Lung microvascular endothelial cell (primary cell): ENCODE results near the gene EMD. TPM values are rescaled to one million over a fixed set of nuclear protein-coding genes. Genes with fewer than 3 reads are reported as not detected.
"Not testable (repeated sequence)": the region's sequence is repeated elsewhere in the genome, so short reads cannot be mapped to it uniquely, and the experiment has no call there.

Experiments
- DNase-seq, 2 donors: peaks; one replicate each; pipeline versions ENCODE4 v3.0.0 to v3.0.0-alpha.2; 2010; ENCODE audit warnings: low read depth in 2 of 2
- total RNA-seq: library from RNA; depleted of rRNA; stranded (reverse); fragments of >200 nt; gene quantifications from 2 replicates; pipeline ENCODE4 v1.2.1, GENCODE V29; 2014

The EMD gene
- total RNA-seq, 1 donor from 2014 or later = 14.5 TPM

DNA sequence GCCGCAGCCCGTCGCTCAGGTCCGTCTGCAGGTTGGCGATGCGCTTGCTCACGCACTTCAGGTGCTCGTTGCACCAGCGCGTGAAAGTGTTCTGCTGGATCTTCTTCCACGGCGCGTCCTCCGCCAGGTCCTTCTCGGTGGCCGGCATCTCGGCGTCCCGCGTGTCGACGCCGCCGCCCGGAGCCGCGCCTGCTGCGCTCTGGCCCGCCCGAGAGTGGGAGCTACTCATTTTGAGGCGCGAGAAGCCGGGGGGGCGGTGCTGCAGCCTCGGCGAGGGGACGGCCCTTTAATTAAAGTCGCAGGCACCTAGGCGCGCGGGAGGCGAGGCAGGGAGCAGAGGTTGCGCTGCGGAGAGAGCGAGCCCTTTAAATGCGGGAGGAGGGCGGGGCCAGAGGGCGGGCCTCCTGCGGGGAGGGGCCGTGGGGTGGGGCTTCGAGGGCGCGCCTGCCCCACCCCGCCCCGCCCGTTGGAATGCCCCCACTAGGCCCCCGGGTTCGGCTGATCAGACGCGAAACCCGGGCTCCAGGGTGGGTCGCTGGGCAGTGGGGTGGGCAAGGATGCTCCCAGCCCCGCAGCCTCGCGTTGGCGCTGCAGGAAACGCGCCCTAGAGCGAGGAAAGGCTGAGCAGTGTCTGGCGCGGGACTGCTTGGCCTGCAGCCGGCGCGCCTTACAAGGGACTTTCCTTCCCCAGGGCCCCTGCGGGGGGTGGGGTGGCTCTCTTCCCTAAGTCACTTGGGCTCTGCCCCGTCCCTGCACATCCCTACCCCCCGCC, 7.9 kb upstream of the EMD start:
- DNase-seq = peak; percentile 94 to 95

DNA sequence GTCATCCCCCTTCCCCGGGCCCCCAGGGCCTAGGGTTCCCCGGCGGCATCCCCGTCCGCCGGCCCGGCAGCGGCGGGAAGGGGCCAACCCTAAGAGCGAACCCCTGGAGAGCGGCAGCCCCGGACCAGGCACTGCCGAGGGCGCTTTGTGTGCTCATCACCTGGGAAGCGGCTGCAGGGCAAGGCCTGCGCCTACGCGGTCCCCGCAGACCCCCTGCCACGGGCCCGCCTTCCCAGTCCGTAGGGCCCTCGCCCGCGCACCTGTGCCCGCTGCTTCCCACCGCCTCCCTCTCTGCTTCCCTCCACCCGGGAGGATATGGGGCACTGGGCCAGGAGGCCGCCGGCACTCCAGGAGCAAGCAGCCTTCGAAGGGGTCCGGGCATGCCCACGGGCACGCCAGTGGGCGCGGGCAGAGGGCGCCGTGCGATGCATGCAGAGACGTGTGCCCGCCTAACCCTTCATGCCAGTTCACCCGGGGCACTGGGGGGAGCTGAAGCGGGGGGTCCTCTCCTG, 7.2 kb upstream of the EMD start:
- no peak for DNase-seq

DNA sequence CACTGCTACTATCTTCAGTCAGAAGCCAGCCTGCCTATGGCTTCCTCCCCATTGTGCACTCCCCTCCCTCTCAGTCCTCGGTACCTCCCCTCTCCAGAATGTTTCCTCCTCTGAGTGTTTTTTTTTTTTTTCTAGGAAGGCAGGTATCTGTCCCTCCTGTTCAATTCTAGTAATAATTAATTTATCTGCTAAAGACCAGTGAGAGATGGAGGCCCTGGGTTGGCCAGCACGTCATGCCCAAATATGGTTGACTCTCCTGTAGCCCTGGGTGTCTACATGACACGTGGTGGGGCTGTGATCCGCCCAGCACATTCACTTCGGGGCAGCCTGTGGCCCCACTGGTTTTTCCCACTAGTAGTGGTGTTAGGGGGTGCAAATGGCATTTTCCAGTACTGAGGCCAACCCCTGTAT, 6.5 kb upstream of the EMD start:
- DNase-seq = no peak

DNA sequence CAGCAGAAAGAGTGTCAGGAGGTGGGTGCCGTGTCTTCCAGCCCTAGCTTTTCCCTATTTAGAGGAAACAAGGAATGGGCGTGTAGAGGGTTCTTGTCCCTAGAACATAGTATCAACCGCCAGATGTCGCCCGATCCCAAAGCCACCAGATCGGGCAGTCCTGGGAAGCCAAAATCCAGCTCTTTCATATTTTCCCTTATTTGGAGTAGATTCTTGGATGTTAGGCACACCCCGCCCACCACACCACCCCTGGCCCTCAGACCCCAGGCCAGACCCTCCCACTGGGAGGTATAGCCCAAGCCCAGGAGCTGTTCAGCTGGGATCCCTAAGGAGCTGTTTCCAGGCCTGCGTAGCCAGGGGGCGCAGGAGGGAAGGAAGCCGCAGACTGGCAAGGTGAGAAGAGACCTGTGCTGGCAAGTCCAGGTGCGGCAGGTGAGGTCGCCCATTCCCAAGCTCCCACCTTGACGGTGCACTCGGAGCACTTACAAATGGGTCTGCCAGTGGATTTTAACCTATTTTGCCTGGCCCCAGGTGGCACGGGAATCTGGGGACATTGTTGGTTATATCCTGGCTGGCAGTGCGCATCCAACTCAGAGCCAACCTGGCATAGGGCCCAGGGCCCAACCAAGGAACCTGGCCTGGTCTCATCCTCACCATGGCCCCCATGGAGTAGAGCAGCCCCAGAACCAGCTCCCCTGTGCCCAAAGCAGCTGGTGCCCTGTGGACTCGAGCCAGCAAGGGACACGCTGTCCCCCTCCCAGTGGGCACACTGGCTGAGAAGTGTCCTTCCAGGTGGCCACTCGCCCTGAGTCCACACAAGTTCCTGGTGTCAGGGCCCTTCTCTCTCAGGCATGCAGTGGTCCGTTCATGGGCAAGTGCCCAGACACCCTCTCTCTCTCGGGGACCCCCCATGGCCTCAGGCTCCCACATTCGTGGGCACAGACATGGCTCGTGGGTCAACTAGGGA, 5.5 kb upstream of the EMD start:
- peak; percentile 72 to 73 for DNase-seq

DNA sequence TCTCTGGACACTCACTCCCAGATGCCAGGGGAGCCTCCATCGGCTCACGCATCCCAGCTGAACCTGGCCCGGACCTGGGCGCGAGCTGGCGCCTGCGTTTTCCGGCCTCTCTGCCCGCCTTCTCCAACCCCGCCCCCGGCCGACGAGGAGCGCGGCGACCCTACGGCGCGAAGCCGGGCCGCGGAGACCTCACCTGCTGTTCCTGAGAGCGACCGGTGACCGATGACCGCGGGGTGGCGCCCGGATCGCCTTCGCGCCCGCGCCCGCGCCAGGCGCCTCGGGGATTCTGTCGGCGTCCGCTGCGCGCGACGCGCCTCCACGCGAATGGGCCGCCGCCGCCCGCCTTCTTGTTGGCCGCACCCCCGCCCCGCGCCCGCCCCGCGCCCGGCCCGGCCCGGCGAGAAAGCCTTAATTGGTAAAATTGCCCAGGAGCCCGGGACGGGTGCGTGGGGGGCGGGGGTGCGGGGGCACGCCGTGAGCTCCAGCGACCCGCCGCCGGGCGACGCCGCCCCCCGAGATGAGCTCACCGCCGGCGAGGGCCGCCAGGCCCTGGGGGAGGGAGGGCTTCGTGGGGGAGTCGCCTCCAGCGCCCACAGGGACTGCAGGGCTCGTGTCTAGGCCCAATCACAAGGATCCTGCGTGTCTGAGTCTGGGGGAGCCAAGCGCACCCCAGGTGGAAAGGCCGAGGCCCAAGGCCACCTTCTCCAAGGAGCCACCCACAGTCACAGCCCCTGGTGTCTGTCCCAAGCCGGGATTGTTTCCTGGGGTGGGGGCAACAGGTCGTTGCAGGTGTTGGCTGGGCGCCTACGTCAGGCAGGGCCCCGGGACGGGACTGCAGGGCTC, 4.6 kb upstream of the EMD start, which contains the start of gene FLNA:
Gene FLNA (minus strand): TSS at position 322 of the 843 bp plus-strand sequence. CDS start 3,389 bp downstream, outside the sequence.
- no peak for DNase-seq

DNA sequence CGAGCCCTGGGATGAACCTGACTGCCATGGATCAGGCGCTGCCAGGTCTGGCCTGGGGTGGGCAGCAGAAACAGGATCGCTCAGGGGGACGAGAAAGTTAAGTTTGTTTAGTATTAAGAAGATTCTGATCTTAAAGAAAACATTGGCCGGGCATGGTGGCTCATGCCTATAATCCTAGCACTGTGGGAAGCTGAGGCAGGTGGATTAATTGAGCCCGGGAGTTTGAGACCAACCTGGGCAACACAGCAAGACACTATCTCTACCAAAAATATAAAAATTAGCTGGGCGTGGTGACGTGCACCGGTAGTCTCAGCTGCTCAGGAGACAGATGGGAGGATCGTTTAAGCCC, 4.0 kb upstream of the EMD start:
- no peak for DNase-seq

DNA sequence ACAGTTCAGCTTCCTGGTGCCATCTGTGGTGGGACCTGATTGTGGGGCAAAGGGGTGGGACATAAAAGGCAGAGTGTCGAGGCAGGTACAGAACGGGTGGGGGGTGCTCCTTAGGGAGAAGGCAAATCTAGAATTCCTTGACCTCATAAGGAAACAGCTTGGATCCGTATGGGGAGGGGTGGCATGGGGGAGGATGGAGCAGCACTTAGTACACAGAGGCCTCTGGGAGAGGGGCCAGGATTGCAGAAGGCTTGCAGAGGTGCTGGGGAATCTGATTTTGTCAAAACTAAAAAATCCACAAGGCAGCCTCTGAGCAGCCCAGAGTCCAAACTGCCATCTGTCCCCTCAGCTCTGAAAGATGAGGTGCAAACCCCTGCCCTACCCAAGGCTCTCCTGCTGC, 2.3 kb upstream of the EMD start:
- DNase-seq = no peak

DNA sequence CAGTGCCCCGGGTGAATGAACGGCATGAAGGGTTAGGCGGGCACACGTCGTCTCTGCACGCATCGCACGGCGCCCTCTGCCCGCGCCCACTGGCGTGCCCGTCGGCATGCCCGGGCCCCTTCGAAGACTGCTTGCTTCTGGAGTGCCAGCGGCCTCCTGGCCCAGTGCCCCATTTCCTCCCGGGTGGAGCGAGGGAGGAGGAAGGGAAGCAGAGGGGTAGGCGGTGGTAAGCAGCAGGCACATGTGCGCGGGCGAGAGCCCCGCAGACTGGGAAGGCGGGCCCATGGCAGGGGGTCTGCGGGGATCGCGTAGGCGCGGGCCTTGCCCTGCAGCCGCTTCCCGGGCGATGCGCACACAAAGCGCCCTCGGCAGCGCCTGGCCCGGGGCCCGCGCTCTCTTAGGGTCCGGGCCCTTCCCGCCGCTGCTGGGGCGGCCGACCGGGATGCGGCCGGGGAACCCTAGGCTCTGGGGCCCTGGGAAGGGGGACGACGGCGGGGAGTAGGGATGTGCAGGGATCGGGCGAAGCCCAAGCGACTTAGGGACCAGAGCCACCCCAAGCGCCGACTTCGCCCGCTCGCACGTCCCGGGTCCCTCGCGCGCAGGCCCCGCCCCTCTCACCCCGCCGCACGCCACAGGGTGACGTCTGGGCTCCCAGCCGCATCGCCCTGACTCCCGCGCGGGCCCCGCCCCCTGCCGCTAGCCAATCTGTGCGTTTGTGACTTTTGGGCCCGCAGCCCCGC, 866 bp upstream of the EMD start:
- DNase-seq = peak; percentile 29 to 34

DNA sequence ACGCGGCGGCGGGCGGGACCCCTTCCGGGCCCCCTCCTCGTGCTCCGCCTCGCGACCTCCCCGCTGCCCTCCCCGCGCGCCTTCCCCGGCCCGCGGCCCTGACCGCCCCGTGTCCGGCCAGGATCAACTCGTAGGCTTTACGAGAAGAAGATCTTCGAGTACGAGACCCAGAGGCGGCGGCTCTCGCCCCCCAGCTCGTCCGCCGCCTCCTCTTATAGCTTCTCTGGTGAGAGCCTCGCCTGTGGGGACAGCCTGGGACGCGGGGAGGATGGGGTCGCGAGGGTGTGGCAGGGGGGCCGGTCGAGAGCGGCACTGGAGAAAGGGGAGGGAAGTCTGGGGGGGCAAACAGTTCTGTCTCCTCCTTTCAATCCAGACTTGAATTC, 465 bp downstream of the EMD start:
- DNase-seq = peak in 1 of 2 donors; percentile 23

DNA sequence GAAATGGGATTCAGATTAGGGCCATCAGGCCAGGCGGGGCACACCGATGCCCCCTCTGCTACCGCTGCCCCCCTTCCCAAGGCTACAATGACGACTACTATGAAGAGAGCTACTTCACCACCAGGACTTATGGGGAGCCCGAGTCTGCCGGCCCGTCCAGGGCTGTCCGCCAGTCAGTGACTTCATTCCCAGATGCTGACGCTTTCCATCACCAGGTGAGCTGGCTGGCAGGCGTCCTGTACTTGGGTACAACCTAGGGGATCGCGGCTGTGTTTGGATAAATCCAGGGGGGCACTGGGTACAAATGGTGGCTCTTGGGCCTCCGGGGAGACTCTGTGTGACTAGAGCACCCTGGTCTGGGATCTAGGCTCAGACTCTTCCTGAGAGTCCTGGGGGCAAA, 1.1 kb downstream of the EMD start:
- DNase-seq = peak in 1 of 2 donors; percentile 35

DNA sequence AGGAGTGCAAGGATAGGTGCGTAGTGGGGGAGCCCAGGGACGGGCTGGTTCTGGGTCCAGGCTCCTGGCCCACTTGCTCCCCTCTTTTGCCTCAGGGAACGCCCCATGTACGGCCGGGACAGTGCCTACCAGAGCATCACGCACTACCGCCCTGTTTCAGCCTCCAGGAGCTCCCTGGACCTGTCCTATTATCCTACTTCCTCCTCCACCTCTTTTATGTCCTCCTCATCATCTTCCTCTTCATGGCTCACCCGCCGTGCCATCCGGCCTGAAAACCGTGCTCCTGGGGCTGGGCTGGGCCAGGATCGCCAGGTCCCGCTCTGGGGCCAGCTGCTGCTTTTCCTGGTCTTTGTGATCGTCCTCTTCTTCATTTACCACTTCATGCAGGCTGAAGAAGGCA, 1.7 kb downstream of the EMD start:
- DNase-seq = no peak

DNA sequence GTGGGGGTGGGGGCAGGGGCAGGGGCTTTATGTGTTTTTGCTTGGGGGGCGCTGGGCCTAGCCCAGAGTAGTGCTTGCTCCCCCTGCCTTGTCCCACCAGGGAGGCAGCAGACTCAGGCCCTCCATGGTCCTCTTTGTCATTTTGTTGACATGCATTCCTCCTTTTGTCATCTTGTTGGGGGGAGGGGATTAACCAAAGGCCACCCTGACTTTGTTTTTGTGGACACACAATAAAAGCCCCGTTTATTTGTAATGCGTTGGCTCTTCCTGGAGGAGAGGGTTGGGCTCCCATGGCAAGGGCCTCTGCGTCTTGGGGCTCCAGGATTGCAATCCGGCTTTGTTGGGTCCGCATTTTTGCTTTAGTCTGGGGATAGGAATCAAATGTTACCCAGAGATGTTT, 2.2 kb downstream of the EMD start:
- no peak for DNase-seq

DNA sequence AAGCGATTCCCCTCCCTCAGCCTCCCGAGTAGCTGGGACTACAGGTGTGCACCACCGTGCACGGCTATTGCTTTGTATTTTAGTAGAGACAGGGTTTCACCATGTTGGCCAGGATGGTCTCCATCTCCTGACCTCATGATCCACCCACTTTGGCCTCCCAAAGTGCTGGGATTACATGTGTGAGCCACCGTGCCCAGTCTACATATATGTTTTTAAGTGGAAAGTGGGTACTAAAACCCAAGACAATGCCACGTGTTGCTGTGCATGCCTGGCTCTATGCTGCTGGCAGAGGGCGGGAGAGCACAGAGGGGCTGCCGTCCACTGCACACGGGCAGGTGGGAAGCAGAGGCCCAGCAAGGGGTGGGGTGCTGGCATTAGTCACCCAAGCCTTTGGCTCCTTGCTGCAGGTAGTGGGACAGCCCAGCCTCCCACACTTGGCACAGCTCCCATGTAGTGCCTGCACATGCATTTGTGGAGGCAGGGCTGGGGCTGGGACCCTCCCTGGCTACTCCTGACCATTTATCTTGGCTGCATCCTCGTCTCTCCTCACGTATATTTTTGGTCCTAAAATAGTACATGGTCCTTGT, 3.5 kb downstream of the EMD start:
- no peak for DNase-seq

DNA sequence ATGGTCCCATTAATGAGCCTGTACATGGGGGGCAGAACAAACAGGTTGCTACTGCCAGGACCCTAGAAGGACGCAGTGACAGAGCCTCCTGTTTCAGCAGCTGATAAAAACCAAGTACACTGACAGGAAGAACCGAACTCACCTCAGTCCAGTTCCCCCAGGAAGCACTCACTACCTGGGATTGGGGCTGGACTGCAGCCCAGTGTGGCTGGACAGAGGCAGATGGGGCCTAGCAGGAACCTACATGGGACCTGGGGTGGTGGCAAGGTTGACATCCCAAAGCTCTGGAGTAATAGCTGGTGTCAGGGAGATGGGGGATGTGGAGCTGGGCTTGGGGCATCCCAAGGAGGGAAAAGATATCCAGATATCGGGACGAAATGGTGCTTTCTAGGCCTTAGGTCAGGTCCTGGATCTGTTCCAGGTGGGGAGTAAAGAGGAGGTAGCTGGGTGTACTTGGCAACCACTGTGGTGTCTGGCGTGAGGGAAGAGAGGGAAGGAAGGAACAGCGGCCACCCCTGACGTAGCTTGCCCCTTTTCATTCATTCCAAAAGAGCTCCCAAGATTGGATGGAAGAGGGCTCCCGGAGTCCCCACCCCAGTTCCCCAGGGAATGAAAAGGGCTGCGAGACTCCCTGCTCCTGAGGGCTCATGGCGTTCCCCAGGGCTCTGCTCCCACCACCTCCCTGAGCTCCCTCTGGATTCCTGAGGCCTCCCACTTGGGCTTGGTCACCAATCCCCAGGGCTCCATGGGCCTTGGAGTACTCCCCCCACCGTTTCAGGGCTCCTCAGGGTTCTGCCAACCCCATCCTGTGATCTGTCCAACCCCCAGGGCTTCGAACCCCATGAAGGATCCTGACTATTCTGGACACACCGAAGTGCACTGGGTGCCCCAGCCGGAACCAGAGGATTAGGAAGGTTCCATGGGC, 4.5 kb downstream of the EMD start:
- DNase-seq = no peak

DNA sequence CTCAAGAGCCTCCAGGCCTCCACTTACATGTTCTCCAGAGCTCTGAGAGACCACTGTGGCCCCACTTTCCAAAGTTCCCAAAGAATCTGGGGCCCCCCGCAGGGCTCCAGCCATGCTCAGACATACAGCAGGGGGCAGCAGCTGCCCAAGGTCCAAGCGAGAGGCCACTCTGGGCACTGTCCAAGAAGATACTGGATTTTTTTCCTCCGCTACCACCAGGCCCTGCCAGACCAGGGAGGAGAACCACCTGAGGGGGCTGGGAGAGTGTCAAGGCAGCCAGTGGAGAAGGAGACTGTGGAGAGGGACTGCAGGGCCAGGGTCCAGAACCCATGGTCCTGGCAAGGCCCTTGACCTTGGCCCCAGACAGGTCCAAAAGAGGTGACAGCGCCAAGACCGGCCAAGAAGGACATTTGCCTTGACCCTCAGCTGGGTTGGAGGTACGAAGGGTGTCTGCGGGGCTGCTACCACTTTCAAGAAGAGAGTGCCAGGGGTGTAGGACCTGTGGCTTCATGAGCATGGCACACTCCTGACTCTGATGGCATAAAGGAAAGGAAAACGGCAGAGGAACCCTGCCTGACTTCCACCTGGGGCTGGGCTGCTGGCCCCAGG, 5.3 kb downstream of the EMD start:
- peak; percentile 38 to 49 for DNase-seq

DNA sequence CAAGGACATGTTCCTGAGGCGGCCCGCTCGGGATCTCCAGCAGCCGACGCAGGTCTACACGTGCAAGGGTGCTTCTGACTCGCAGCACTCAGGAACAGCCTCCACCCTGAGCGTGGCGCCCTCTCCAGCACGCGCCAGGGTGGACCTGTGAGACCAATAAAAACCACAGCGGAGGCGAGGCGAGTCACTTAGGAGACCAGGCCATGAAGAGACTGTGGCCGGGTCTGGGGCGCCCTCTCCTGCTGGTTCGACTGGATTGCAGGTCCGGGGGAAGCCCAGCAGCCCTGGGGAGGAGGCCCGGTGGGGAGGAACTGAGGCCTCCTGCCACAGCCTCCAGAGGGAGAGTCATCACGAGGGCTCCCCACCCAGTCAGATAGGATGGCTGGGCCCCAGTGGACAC, 9.0 kb downstream of the EMD start:
- not testable (repeated sequence) for DNase-seq

DNA sequence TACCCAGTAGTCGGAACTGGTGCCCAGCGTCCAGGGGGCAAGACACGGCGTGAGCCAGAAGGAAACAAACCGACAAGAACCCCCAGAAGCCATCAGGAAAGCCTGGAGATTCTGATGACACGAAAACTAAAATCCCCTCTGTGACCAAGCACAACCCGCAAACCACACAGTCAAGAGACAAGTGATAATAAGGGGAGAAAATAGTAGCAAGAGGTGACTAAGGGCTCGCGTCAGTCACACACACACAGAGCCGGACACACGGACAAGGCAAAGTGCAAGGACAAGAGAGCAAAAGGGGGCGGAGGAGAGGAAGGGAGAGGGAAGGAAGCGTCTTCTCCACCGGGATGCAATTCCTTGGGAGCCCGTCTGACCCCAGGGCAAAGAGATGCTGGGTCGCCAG, 9.6 kb downstream of the EMD start:
- DNase-seq = not testable (repeated sequence)

DNA sequence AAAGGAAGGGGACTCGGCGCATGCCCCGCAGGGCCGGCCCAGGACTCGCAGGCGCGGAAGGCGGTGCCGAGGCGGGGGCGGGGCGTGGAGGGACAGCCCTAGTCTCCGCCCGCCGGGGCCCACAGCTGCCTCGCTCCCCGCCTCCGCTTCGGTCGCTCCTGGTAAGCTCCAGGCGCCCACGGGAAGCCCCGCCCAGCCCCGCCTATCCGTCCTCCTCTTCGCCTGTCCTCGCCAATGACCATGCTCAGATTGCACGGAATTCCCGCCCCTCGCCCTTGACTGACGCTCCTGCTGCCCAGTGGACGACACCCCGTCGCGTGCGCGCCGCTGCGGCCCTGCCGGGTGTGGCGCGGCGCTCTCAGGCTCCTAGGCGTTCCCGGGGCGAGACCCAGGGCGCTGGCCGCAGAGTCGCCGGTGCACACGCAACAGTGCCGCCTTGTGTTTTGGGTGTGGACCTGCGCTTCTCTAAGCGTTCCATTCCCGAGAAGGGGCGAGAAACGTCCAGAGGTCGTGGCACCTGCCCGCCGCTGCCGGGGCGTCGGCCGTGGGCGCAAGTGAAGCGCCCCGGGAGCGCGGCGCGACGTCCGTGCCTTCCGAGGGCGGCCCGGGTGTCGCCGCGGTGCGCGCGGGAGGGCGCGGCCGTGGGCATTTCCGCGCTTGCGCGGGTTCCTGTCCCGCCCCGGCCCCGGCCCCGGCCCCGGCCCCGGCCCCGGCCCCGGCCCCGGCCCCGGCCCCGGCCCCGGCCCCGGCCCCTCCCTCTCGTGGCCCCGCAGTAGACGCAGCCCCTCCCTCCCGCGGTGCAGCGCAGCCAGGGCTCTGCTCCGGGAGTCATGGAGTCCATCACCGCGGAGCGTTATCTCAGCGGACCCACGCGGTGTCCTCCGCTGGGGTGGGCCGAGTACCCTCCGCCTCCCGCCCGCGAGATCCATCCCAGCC, 11.0 kb downstream of the EMD start:
- DNase-seq = not testable (repeated sequence)
